Measurements from ENCODE around the gene CYP24A1. TPM values are rescaled to one million over a fixed set of nuclear protein-coding genes. Genes with fewer than 3 reads are reported as not detected.

CYP24A1 gene
- total and polyA plus RNA-seq, 8 donors: 0.09 TPM; not detected in 7

DNA sequence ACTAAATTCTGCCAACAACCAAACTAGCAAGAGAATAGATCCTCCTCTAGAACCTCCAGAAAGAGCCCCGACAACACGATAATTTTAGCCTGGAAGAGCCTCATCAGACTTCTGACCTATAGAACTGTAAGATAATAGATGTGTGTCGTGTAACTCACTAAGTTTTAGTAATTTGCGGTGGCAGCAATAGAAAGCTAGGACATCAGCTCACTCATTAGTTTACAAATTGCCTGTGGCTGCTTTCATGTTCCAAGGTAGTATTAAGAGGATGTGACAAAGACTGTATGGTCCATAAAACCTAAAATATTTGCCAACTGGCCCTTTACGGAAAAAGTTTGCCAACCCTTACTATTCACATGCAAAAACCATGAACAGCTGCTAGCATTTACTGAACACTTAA lies 17.3 kb downstream of the CYP24A1 start:
- Histone ChIP-seq H3K4me1 (no peaks in the 10 kb centered on the region), H3K27ac (no peak overlapping the region), H3K9me3 (no peaks in the 10 kb centered on the region), H3K4me3 (no peak overlapping the region), H3K36me3 (no peaks in the 10 kb centered on the region), H3K27me3 (peaks cover 0 to 3% (median 0%) of the 10 kb centered on the region in 4 donors)
- no peak for ATAC-seq
- no peak for DNase-seq
- FAIRE-seq: no peak
- 83 to 91% methylated on average over 5 of the region's 5 CpGs for WGBS, 2 donors
- intact Hi-C loops (cut with DNase I): no loop called here
- TF ChIP-seq, protein P1, sequence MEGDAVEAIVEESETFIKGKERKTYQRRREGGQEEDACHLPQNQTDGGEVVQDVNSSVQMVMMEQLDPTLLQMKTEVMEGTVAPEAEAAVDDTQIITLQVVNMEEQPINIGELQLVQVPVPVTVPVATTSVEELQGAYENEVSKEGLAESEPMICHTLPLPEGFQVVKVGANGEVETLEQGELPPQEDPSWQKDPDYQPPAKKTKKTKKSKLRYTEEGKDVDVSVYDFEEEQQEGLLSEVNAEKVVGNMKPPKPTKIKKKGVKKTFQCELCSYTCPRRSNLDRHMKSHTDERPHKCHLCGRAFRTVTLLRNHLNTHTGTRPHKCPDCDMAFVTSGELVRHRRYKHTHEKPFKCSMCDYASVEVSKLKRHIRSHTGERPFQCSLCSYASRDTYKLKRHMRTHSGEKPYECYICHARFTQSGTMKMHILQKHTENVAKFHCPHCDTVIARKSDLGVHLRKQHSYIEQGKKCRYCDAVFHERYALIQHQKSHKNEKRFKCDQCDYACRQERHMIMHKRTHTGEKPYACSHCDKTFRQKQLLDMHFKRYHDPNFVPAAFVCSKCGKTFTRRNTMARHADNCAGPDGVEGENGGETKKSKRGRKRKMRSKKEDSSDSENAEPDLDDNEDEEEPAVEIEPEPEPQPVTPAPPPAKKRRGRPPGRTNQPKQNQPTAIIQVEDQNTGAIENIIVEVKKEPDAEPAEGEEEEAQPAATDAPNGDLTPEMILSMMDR (IDR thresholded peaks at IDR 0.05): no peak

DNA sequence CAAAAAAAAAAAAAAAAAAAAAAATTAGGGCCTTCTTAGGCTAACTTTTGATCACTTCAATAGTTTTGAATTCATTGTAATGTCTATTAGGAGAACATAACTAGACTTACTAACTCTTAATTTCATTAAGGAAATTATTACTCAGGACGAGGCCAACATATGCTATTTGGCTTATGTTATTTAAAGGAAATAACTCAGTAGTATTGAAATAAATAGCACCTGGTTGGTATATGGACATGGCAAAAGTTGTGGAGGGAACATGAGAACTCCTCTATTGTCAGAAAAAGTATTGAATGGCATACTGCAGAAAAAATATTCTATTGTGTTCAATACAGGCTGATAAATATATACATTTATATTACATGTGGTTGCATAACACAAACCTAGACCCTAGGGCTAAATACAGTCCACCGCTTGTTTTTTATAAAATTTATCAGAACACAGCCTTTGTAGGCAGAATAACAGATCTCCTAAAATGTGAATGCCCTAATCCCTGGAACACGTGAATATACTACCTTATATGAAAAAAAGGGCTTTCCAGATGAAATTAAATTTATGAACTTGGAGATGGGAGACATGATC lies 18.0 kb downstream of the CYP24A1 start:
- FAIRE-seq (no peak), DNase-seq (no peak), ATAC-seq (no peak)
- Histone ChIP-seq H3K4me3 (no peak overlapping the region), H3K4me1 (no peaks in the 10 kb centered on the region), H3K27ac (no peak overlapping the region), H3K36me3 (no peaks in the 10 kb centered on the region), H3K9me3 (no peaks in the 10 kb centered on the region), H3K27me3 (peaks cover 0 to 1% (median 0%) of the 10 kb centered on the region in 4 donors)
- intact Hi-C loops (cut with DNase I): no loop called here
- 68 to 92% methylated on average over 3 of the region's 3 CpGs for WGBS, 2 donors
- TF ChIP-seq, protein P1 (IDR thresholded peaks at IDR 0.05): no peak

DNA sequence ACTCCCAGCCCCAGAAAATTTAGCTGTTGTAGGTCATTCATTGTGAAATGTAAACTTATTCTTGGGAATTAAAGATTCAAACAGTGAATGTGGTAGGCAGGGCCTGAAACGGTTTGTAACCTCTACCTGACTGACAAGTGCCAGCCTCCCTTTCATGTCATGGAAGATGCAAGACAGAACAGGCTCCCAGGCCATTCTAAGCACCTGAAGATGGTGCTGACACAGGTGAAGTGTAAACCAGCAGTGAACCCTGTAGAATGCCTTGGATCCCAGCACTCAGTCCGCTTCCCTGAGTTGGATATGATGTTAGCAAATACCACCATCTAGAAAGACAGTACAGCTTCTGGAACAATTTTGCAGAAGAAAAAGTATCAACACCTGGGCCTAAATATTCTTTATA lies 19.3 kb downstream of the CYP24A1 start:
- no peaks in the 10 kb centered on the region for H3K9me3 ChIP-seq
- no peaks in the 10 kb centered on the region for H3K4me1 ChIP-seq
- H3K36me3 ChIP-seq: no peaks in the 10 kb centered on the region
- H3K4me3 ChIP-seq: no peak overlapping the region
- 78 to 84% methylated on average over 2 of the region's 2 CpGs for WGBS, 2 donors
- TF ChIP-seq, protein P1 (IDR thresholded peaks at IDR 0.05): no peak
- H3K27me3 ChIP-seq: no peaks in the 10 kb centered on the region
- FAIRE-seq (no peak), DNase-seq (no peak), ATAC-seq (no peak)
- intact Hi-C loops (cut with DNase I): no loop called here
- no peak overlapping the region for H3K27ac ChIP-seq

DNA sequence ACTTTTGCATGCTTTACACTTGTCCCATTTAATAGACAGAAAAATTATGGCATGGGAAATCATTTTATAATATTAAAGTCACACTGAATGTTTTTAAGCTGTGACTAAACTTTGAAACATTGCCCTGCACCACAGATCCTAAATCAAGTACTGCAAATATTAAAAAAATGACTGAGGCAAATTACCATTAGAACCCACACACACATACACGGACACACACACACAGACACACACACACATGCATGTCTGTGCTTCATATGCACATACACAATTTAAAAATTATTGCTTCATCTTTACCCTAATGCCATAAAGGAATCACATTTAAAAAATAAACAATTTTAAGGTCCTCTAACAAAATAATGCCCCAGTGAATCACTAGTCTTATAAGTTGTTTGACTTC lies 19.9 kb downstream of the CYP24A1 start:
- no peaks in the 10 kb centered on the region for H3K4me1 ChIP-seq
- H3K27ac ChIP-seq: no peak overlapping the region
- ATAC-seq (no peak), DNase-seq (no peak), FAIRE-seq (no peak)
- H3K9me3 ChIP-seq: no peaks in the 10 kb centered on the region
- no peaks in the 10 kb centered on the region for H3K36me3 ChIP-seq
- H3K4me3 ChIP-seq: no peak overlapping the region
- TF ChIP-seq, protein P1 (IDR thresholded peaks at IDR 0.05): no peak
- 74 to 88% methylated on average over 1 of the region's 1 CpG for whole genome bisulfite sequencing, 2 donors
- intact Hi-C loops (cut with DNase I): no loop called here
- H3K27me3 ChIP-seq: no peaks in the 10 kb centered on the region

DNA sequence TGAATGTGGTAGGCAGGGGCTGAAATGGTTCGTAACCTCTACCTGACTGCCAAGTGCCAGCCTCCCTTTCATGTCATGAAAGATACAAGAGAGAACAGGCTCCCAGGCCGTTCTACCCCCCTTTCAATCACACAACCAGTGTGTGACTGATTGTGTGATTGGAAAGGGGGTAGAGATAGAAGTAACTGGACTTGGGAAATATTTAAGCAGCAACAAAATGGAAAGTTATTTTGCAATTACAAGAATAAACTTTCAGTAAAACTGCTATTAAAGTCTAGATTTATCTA lies 20.8 kb downstream of the CYP24A1 start:
- ATAC-seq (no peak), FAIRE-seq (no peak), DNase-seq (no peak)
- TF ChIP-seq, protein P1 (IDR thresholded peaks at IDR 0.05): no peak
- 72 to 84% methylated on average over 2 of the region's 2 CpGs for WGBS, 2 donors
- Histone ChIP-seq H3K9me3 (no peaks in the 10 kb centered on the region), H3K27me3 (no peaks in the 10 kb centered on the region), H3K36me3 (no peaks in the 10 kb centered on the region), H3K27ac (no peak overlapping the region), H3K4me1 (no peaks in the 10 kb centered on the region), H3K4me3 (no peak overlapping the region)
- intact Hi-C loops (cut with DNase I): no loop called here
